HCT116 (cell line): ENCODE measurements around the gene SAMD4A. TPM values are rescaled to one million over a fixed set of nuclear protein-coding genes. Genes with fewer than 3 reads are reported as not detected.
A peak's percentile ranks its signal among the peaks of the same experiment; 100 is the strongest.

Experiments
- ATAC-seq: fragments of 200-7000 bp; cut with Tn5 transposase; 2 replicates; pipeline ENCODE4 v1.9.1; 2020; ENCODE audit warnings: mild to moderate bottlenecking, moderate library complexity
- BruUV-seq: library from RNA; stranded (reverse); fragments of 400-500 nt; replicated peaks from 2 replicates; lab custom pipeline; 2021; lab: Mats Ljungman, UMichigan
- CTCF ChIA-PET: fragments of 300-600 bp; sonication (Branson Sonifier 250); formaldehyde crosslinking; loops from one replicate; lab custom pipeline; 2021; ENCODE audit warnings: antibody characterized with exemption; lab: Charles Lee
- POLR2A ChIA-PET: fragments of 300-600, 350-600 bp; sonication (Branson Sonifier 250); formaldehyde crosslinking; loops from one replicate; lab custom pipeline; 2021; ENCODE audit warnings: antibody characterized with exemption; lab: Charles Lee
- RAD21 ChIA-PET, 2 experiments: fragments of 300-600 bp; sonication (Branson Sonifier 250); formaldehyde crosslinking; loops; one replicate each; lab custom pipeline; 2023; ENCODE audit warnings: low total read pairs in 2 of 2; ENCODE audit not compliant: uncharacterized antibody in 2 of 2, unreplicated experiment in 2 of 2, low non-redundant PET in 1 of 2; lab: Charles Lee
- DNase-seq: peaks from one replicate; pipeline ENCODE4 v3.0.0-alpha.2; 2010; ENCODE audit warnings: low read depth, low spot score
- H2AFZ ChIP-seq: fragments of 200-600 bp; shearing (Covaris generic), sonication (generic); 2 replicates; pipeline ENCODE4 v1.6.1; 2017; ENCODE audit warnings: low read depth, mixed run types, mixed read lengths, antibody characterized with exemption, low read length; ENCODE audit not compliant: poor library complexity, severe bottlenecking
- H3K27ac ChIP-seq: 2 replicates; pipeline ENCODE4 v1.5.1; 2012; ENCODE audit warnings: low read depth, low read length
- H3K27me3 ChIP-seq: fragments of 200-600 bp; sonication (generic); 2 replicates; pipeline ENCODE4 v1.6.1; 2016; ENCODE audit warnings: mixed run types, low read length, mixed read lengths; ENCODE audit not compliant: insufficient read depth
- H3K36me3 ChIP-seq, 2 experiments: fragments of 200-500 bp in 1 of 2; fragments of 200-600 bp in 1 of 2; sonication (Bioruptor generic) in 1 of 2; sonication (generic) in 1 of 2; 2 replicates each; pipeline versions ENCODE4 v1.5.1 to v1.6.1; 2014 to 2016; ENCODE audit warnings: low read length in 2 of 2, inconsistent platforms in 1 of 2, mixed read lengths in 1 of 2, mixed run types in 1 of 2; ENCODE audit not compliant: insufficient read depth in 2 of 2, control insufficient read depth in 1 of 2
- H3K4me1 ChIP-seq, 2 experiments: fragments of 200-600 bp in 1 of 2; sonication (generic) in 1 of 2; 2 replicates each; pipeline versions ENCODE4 v1.5.1 to v1.6.1; 2012 to 2017; ENCODE audit warnings: low read length in 2 of 2, inconsistent platforms in 1 of 2, mild to moderate bottlenecking in 1 of 2, mixed read lengths in 1 of 2, mixed run types in 1 of 2, moderate library complexity in 1 of 2; ENCODE audit not compliant: insufficient read depth in 2 of 2, control insufficient read depth in 1 of 2
- H3K4me2 ChIP-seq: fragments of 200-600 bp; sonication (generic); 2 replicates; pipeline ENCODE4 v1.6.1; 2017; ENCODE audit warnings: mixed run types, low read length, mixed read lengths
- H3K4me3 ChIP-seq, 2 experiments: fragments of 200-600 bp in 1 of 2; sonication (generic) in 1 of 2; replicated peaks in 1 of 2; 2 replicates each; pipeline ENCODE4 v1.5.1; 2011 to 2016; ENCODE audit warnings: low read length in 2 of 2, control low read depth in 1 of 2, low read depth in 1 of 2, mild to moderate bottlenecking in 1 of 2, mixed read lengths in 1 of 2, mixed run types in 1 of 2
- H3K79me2 ChIP-seq: fragments of 200-600 bp; sonication (generic); 2 replicates; pipeline ENCODE4 v1.6.1; 2017; ENCODE audit warnings: mild to moderate bottlenecking, mixed run types, low read length, moderate library complexity, mixed read lengths; ENCODE audit not compliant: insufficient read depth
- H3K9ac ChIP-seq: fragments of 200-600 bp; sonication (generic); 2 replicates; pipeline ENCODE4 v1.6.1; 2016; ENCODE audit warnings: low read length, mixed read lengths
- H3K9me2 ChIP-seq: fragments of 200-600 bp; sonication (generic), shearing (Covaris generic); 2 replicates; pipeline ENCODE4 v1.6.1; 2017; ENCODE audit warnings: mixed run types, mild to moderate bottlenecking, moderate library complexity; ENCODE audit not compliant: insufficient read depth
- H3K9me3 ChIP-seq, 2 experiments: fragments of 200-500 bp in 1 of 2; fragments of 200-600 bp in 1 of 2; sonication (Bioruptor generic) in 1 of 2; sonication (generic) in 1 of 2; 2 replicates each; pipeline ENCODE4 v1.6.1; 2014 to 2017; ENCODE audit warnings: low read length in 2 of 2, mixed read lengths in 2 of 2, inconsistent platforms in 1 of 2, low read depth in 1 of 2, mild to moderate bottlenecking in 1 of 2, mixed run types in 1 of 2, moderate library complexity in 1 of 2; ENCODE audit not compliant: control insufficient read depth in 1 of 2, insufficient read depth in 1 of 2
- H4K20me1 ChIP-seq: fragments of 200-600 bp; sonication (generic), shearing (Covaris generic); 2 replicates; pipeline ENCODE4 v1.6.1; 2017; ENCODE audit warnings: mixed run types, mild to moderate bottlenecking, moderate library complexity; ENCODE audit not compliant: insufficient read depth
- EGR1 ChIP-seq: IDR thresholded peaks from 2 replicates; pipeline ENCODE4 v1.6.1; 2012; ENCODE audit warnings: low read depth
- POLR2AphosphoS5 ChIP-seq: IDR thresholded peaks from 2 replicates; pipeline ENCODE4 v1.6.1; 2011; ENCODE audit warnings: mild to moderate bottlenecking, low read depth, low read length, moderate library complexity
- SP1 ChIP-seq: IDR thresholded peaks from 2 replicates; pipeline ENCODE4 v1.6.1; 2012; ENCODE audit warnings: low read depth
- TCF7L2 ChIP-seq: IDR thresholded peaks from 2 replicates; pipeline ENCODE4 v1.7.0; 2011; ENCODE audit warnings: borderline replicate concordance, inconsistent platforms; ENCODE audit not compliant: insufficient read depth, insufficient read length; ENCODE audit errors: extremely low read depth
- ZNF274 ChIP-seq: fragments of 200-500 bp; sonication (Bioruptor generic); IDR thresholded peaks from 2 replicates; pipeline ENCODE4 v1.6.1; 2014; ENCODE audit warnings: mild to moderate bottlenecking, low read depth, low read length, inconsistent platforms
- intact Hi-C: fragments of 100-400 bp; cut with micrococcal nuclease; formaldehyde crosslinking; loops from 2 replicates; pipeline ENCODE4 v1.10.0; 2022
- total RNA-seq: library from RNA; stranded (reverse); gene quantifications from one replicate; pipeline ENCODE4 v1.2.1, GENCODE V29; 2021; ENCODE audit not compliant: unreplicated experiment
- TF ChIP-seq, protein P1 (sequence below), 3 experiments: fragments of 200-600 bp in 1 of 3; sonication (generic) in 1 of 3; IDR thresholded peaks in 2 of 3; conservative IDR thresholded peaks in 1 of 3; 2 replicates each; pipeline ENCODE4 v1.5.1; 2012 to 2017; ENCODE audit warnings: low read depth in 2 of 3, low read length in 2 of 3, antibody characterized with exemption in 1 of 3, borderline replicate concordance in 1 of 3, control low read depth in 1 of 3, mild to moderate bottlenecking in 1 of 3, mixed read lengths in 1 of 3, mixed run types in 1 of 3, moderate library complexity in 1 of 3; ENCODE audit not compliant: insufficient read depth in 1 of 3

SAMD4A gene
- total RNA-seq, 1 experiment from 2014 or later = 9.0 TPM

DNA sequence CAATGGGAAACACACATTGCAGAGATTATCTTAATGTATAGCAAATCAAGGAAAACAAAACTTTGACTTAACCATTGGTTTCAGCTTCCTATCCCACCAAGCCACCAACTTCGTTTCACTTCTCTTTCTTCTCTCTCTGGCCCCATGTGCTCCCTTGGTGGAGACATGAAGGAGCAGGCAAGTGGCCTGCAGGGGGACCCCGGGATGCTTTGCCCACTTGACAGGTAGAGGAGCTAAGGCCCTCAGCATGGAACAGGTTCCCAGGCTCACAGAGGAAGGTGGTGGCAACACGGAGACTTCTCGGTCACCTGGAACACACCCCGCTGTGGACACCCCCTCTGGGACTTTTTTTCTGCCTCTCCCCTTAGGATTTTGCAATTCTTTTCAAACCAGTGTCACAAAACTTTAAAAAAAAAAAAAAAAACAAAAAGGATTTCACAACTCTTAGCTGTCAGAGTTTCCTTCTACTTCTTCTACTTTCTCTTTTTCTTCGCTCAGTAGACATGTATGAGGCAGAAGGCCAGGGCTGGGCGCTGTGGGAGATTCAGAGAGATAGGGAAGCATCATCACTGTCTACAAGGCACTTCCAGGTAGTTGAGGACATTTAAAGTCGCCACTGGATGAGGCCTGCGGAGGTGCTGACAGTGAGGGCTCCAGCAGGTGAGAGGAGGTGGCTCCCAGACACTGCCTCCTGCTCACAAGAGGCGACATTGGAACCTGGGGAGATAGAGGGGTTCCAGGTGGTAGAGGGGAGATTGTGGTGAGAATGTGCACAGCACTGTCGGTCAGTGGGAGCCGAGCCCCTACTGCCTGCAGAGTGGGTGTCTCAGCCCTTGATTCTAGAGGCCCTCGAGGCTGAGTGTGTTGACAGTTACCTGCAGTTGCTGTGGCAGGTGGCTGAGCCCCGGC is 216.1 kb downstream of the SAMD4A start:
- no TSS peak for BruUV-seq
- intact Hi-C loops = no loop called here
- Histone ChIP-seq H2AFZ (no peak overlapping the region), H3K9ac (no peak overlapping the region), H3K4me2 (no peak overlapping the region), H3K9me2 (no peaks in the 10 kb centered on the region), H4K20me1 (no peaks in the 10 kb centered on the region), H3K27me3 (no peaks in the 10 kb centered on the region), H3K4me3 (no peak overlapping the region), H3K27ac (no peak overlapping the region), H3K79me2 (no peaks in the 10 kb centered on the region), H3K36me3 (no peaks in the 10 kb centered on the region), H3K9me3 (no peaks in the 10 kb centered on the region), H3K4me1 (no peaks in the 10 kb centered on the region)
- CTCF ChIA-PET = interaction anchor here (2.4 kb wide), 1 partner anchor 9 kb away, joined by 9 read pairs; no protein-coding TSS in a partner anchor
- no peak for TF ChIP-seq TCF7L2
- TF ChIP-seq EGR1 = no peak
- no peak for TF ChIP-seq ZNF274
- TF ChIP-seq SP1 = no peak
- TF ChIP-seq, protein P1, sequence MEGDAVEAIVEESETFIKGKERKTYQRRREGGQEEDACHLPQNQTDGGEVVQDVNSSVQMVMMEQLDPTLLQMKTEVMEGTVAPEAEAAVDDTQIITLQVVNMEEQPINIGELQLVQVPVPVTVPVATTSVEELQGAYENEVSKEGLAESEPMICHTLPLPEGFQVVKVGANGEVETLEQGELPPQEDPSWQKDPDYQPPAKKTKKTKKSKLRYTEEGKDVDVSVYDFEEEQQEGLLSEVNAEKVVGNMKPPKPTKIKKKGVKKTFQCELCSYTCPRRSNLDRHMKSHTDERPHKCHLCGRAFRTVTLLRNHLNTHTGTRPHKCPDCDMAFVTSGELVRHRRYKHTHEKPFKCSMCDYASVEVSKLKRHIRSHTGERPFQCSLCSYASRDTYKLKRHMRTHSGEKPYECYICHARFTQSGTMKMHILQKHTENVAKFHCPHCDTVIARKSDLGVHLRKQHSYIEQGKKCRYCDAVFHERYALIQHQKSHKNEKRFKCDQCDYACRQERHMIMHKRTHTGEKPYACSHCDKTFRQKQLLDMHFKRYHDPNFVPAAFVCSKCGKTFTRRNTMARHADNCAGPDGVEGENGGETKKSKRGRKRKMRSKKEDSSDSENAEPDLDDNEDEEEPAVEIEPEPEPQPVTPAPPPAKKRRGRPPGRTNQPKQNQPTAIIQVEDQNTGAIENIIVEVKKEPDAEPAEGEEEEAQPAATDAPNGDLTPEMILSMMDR (IDR thresholded peaks at IDR 0.05 in 2 of 3, conservative IDR thresholded peaks at IDR 0.05 in 1 of 3; ENCODE audit: borderline replicate concordance in 1 of 3, insufficient read depth in 1 of 3, low read depth in 2 of 3, low read length in 2 of 3) = 0 out of 6 replicates have a peak, but pooled peaks of 2 of the 3 experiments have one; percentile 9 to 16
- no peak for TF ChIP-seq POLR2AphosphoS5
- RAD21 ChIA-PET = no interaction called here
- ATAC-seq = peak; percentile 52; the same call in 1 of the 2 replicates
- POLR2A ChIA-PET = no interaction called here
- DNase-seq = no peak
